CD14-positive monocyte (primary cell): ENCODE results near the gene SOS1. TPM values are rescaled to one million over a fixed set of nuclear protein-coding genes. Genes with fewer than 3 reads are reported as not detected.

Source experiments
- DNase-seq, 3 donors: peaks; one replicate each; pipeline ENCODE4 v3.0.0-alpha.2; 2011 to 2022
- H2AFZ ChIP-seq: 2 replicates; pipeline ENCODE4 v1.6.0; 2012; ENCODE audit warnings: mild to moderate bottlenecking, low read depth, low read length, inconsistent platforms; ENCODE audit not compliant: insufficient read depth, poor library complexity, severe bottlenecking
- H3K27ac ChIP-seq, 2 donors: 1 replicate in 1 of 2; 2 replicates in 1 of 2; pipeline ENCODE4 v1.5.1; 2012 to 2013; ENCODE audit warnings: low read length in 2 of 2, control low read depth in 1 of 2, inconsistent platforms in 1 of 2, low read depth in 1 of 2, mild to moderate bottlenecking in 1 of 2
- H3K27me3 ChIP-seq, 2 donors: one replicate each; pipeline versions ENCODE4 v1.6.0 to v1.6.1; 2011 to 2013; ENCODE audit warnings: low read length in 2 of 2; ENCODE audit not compliant: control insufficient read depth in 2 of 2, insufficient read depth in 2 of 2
- H3K36me3 ChIP-seq, 2 donors: replicated peaks in 1 of 2; 1 replicate in 1 of 2; 2 replicates in 1 of 2; pipeline versions ENCODE4 v1.5.1 to v1.6.1; 2012 to 2013; ENCODE audit warnings: low read length in 2 of 2, control low read depth in 1 of 2, inconsistent platforms in 1 of 2, mild to moderate bottlenecking in 1 of 2; ENCODE audit not compliant: insufficient read depth in 2 of 2, control insufficient read depth in 1 of 2
- H3K4me1 ChIP-seq, 2 donors: 1 replicate in 1 of 2; 2 replicates in 1 of 2; pipeline versions ENCODE4 v1.5.1 to v1.6.1; 2012 to 2013; ENCODE audit warnings: low read length in 2 of 2, control low read depth in 1 of 2, inconsistent platforms in 1 of 2, mild to moderate bottlenecking in 1 of 2, moderate library complexity in 1 of 2; ENCODE audit not compliant: insufficient read depth in 2 of 2, control insufficient read depth in 1 of 2
- H3K4me2 ChIP-seq: replicated peaks from 2 replicates; pipeline ENCODE3; 2012; ENCODE audit warnings: low read length, moderate library complexity, mild to moderate bottlenecking; ENCODE audit not compliant: poor library complexity, severe bottlenecking; ENCODE audit errors: extremely low read depth
- H3K4me3 ChIP-seq, 3 experiments: fragments of 200-600 bp in 1 of 3; sonication (generic) in 1 of 3; replicated peaks in 1 of 3; 1 replicate in 2 of 3; 2 replicates in 1 of 3; pipeline ENCODE4 v1.5.1; 2011 to 2013; ENCODE audit warnings: low read length in 3 of 3, mild to moderate bottlenecking in 3 of 3, control low read depth in 2 of 3, low read depth in 2 of 3, inconsistent platforms in 1 of 3, moderate library complexity in 1 of 3
- H3K79me2 ChIP-seq: 2 replicates; pipeline ENCODE4 v1.6.0; 2012; ENCODE audit warnings: mild to moderate bottlenecking, control low read depth, inconsistent platforms, low read length, moderate library complexity; ENCODE audit not compliant: insufficient read depth
- H3K9ac ChIP-seq: 2 replicates; pipeline ENCODE4 v1.6.0; 2017; ENCODE audit warnings: low read length, mild to moderate bottlenecking; ENCODE audit not compliant: insufficient read depth, poor library complexity, severe bottlenecking
- H3K9me3 ChIP-seq, 2 donors: replicated peaks in 1 of 2; 1 replicate in 1 of 2; 2 replicates in 1 of 2; pipeline versions ENCODE4 v1.5.1 to v1.6.1; 2012 to 2013; ENCODE audit warnings: low read length in 2 of 2, control low read depth in 1 of 2; ENCODE audit not compliant: control insufficient read depth in 1 of 2, insufficient read depth in 1 of 2
- H4K20me1 ChIP-seq: 2 replicates; pipeline ENCODE4 v1.6.0; 2012; ENCODE audit warnings: mild to moderate bottlenecking, low read length, control low read depth, moderate library complexity; ENCODE audit not compliant: insufficient read depth
- H3K27ac Mint-ChIP-seq, 7 donors: one replicate each; pipeline ENCODE4 v1.8.0; 2020; ENCODE audit warnings: mild to moderate bottlenecking in 7 of 7, mixed read lengths in 7 of 7, moderate library complexity in 6 of 7, inconsistent platforms in 2 of 7
- H3K27me3 Mint-ChIP-seq, 3 donors: one replicate each; pipeline ENCODE4 v1.8.0; 2021 to 2022; ENCODE audit warnings: low read depth in 3 of 3, mild to moderate bottlenecking in 3 of 3, mixed read lengths in 3 of 3, moderate library complexity in 3 of 3, inconsistent platforms in 1 of 3
- H3K36me3 Mint-ChIP-seq, 2 donors: one replicate each; pipeline ENCODE4 v1.8.0; 2020; ENCODE audit warnings: mixed read lengths in 2 of 2, inconsistent platforms in 1 of 2, mild to moderate bottlenecking in 1 of 2
- H3K4me1 Mint-ChIP-seq: one replicate; pipeline ENCODE4 v1.8.0; 2020; ENCODE audit warnings: mild to moderate bottlenecking, mixed read lengths
- H3K4me3 Mint-ChIP-seq, 2 donors: one replicate each; pipeline ENCODE4 v1.8.0; 2020; ENCODE audit warnings: mild to moderate bottlenecking in 2 of 2, mixed read lengths in 2 of 2, moderate library complexity in 1 of 2
- H3K9me3 Mint-ChIP-seq, 7 donors: one replicate each; pipeline ENCODE4 v1.8.0; 2020 to 2022; ENCODE audit warnings: mixed read lengths in 7 of 7, mild to moderate bottlenecking in 6 of 7, moderate library complexity in 6 of 7, inconsistent platforms in 2 of 7
- CTCF ChIP-seq: fragments of 200-600 bp; IDR thresholded peaks from one replicate; pipeline ENCODE4 v1.8.0; 2022; ENCODE audit warnings: antibody characterized with exemption, mild to moderate bottlenecking
- WGBS: methylation state at CpG from one replicate; pipeline ENCODE4 v1.1.5; 2013; ENCODE audit warnings: missing lambda C conversion rate; ENCODE audit not compliant: insufficient coverage; 5-methylcytosine and 5-hydroxymethylcytosine counted together
- intact Hi-C, 2 donors: fragments of 100-400 bp; cut with micrococcal nuclease; formaldehyde crosslinking; loops; one replicate each; pipeline versions ENCODE4 v1.15.0 to v1.15.1; 2023
- polyA plus RNA-seq, 3 donors: library from polyadenylated mRNA; depleted of rRNA in 1 of 3; unstranded in 2 of 3; stranded (reverse) in 1 of 3; fragments of 300-500 nt in 2 of 3; fragments of >200 nt in 1 of 3; fragmentation: Illumina TruSeq in 2 of 3; gene quantifications; 1 replicate in 2 of 3; 2 replicates in 1 of 3; pipeline ENCODE4 v1.2.3, GENCODE V29; 2012 to 2021

The SOS1 gene
- polyA plus RNA-seq, 3 donors: 5.3 to 15.6 (median 7.7) TPM

GRCh38 chr2:39118786-39119499, 1.9 kb downstream of the SOS1 start:
- H3K4me3 Mint-ChIP-seq: peak overlapping the region; percentile 91 to 95
- Histone ChIP-seq H3K36me3 (peaks cover 0 to 10% of the 10 kb centered on the region in 2 donors), H3K4me1 (peaks cover 28 to 42% of the 10 kb centered on the region in 2 donors), H3K27ac (peak overlapping the region in 1 of 2 donors; percentile 87), H3K4me2 (peak overlapping the region; percentile 98), H3K27me3 (no peaks in the 10 kb centered on the region), H4K20me1 (peaks cover 59% of the 10 kb centered on the region), H2AFZ (peak overlapping the region; percentile 81), H3K9me3 (no peaks in the 10 kb centered on the region), H3K4me3 (peak overlapping the region; percentile 77 to 88 (median 78)), H3K9ac (peak overlapping the region; percentile 77), H3K79me2 (peaks cover 75% of the 10 kb centered on the region)
- H3K27ac Mint-ChIP-seq: peak overlapping the region; percentile 83 to 93 (median 89)
- 10% methylated on average over 1 of the region's 6 CpGs for whole genome bisulfite sequencing
- H3K27me3 Mint-ChIP-seq: no peaks in the 10 kb centered on the region
- no peaks in the 10 kb centered on the region for H3K9me3 Mint-ChIP-seq
- intact Hi-C loops: loop anchor here in 1 of 2 donors (10.0 kb wide), 1 partner anchor 54 kb away; no protein-coding TSS in a partner anchor
- no peak for DNase-seq
- peaks cover 10 to 13% of the 10 kb centered on the region in 2 donors for H3K36me3 Mint-ChIP-seq
- TF ChIP-seq CTCF: no peak
- peaks cover 47% of the 10 kb centered on the region for H3K4me1 Mint-ChIP-seq

GRCh38 chr2:39115556-39115955, 5.3 kb downstream of the SOS1 start:
- peaks cover 93% of the 10 kb centered on the region for H3K79me2 ChIP-seq
- no peak for TF ChIP-seq CTCF
- no peaks in the 10 kb centered on the region for H3K27me3 ChIP-seq
- no peak for DNase-seq
- Mint-ChIP-seq H3K4me3 (no peak overlapping the region), H3K27me3 (no peaks in the 10 kb centered on the region), H3K9me3 (no peaks in the 10 kb centered on the region), H3K36me3 (peaks cover 32 to 33% of the 10 kb centered on the region in 2 donors), H3K27ac (no peak overlapping the region), H3K4me1 (peaks cover 38% of the 10 kb centered on the region)
- no peaks in the 10 kb centered on the region for H3K9me3 ChIP-seq
- no peak overlapping the region for H3K4me3 ChIP-seq
- no peak overlapping the region for H3K27ac ChIP-seq
- peaks cover 0 to 29% of the 10 kb centered on the region in 2 donors for H3K36me3 ChIP-seq
- H3K4me1 ChIP-seq: peaks cover 13 to 21% of the 10 kb centered on the region in 2 donors
- H3K9ac ChIP-seq: no peak overlapping the region
- WGBS: no CpG with 5 or more reads among the region's 1 CpG
- H3K4me2 ChIP-seq: no peak overlapping the region
- H4K20me1 ChIP-seq: peaks cover 91% of the 10 kb centered on the region
- intact Hi-C loops: loop anchor here in 1 of 2 donors (10.0 kb wide), 1 partner anchor 51 kb away; no protein-coding TSS in a partner anchor
- H2AFZ ChIP-seq: no peak overlapping the region
